SH-SY5Y (cell line): ENCODE results near the gene CLCNKB.

Experiments
- GATA2 ChIP-seq: IDR thresholded peaks from 2 replicates; pipeline ENCODE4 v1.6.1; 2011; ENCODE audit warnings: mild to moderate bottlenecking, low read depth, low read length
- GATA3 ChIP-seq: IDR thresholded peaks from 2 replicates; pipeline ENCODE4 v1.6.1; 2011; ENCODE audit warnings: low read depth, mild to moderate bottlenecking, low read length, moderate library complexity

DNA sequence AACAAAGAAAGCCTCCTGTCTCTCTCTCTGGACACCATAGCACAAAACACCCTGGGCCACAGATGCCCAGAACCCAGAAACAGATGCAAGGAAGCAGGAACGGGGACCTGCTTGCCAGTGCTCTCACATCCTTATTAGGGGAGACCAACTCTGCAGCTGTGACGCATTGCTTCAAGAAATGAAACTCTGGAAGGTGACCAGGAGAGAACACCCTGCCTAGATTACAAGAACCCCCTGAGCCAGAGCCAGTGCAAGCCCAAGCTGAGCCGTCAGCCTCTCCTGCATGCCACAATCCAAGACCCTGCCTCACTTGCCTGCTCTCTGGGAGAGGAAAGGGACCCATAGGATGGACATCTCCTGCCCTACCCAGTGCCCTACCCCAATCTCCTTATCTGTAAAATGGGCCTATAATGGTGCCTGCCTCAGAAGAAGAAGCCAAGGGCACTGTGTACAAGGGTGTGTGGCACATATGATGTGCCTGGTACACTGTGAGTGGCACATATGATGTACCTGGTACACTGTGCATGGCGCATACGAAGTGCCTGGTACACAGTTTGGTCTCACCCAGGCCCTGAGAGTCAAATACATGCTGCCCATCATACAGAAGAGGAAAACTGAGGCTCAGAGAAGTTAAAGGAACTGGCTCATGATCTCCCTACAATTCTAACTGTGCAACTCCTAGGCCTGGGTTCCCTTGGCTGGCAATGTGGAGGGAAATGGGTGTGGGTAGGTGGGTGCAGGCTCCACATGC, 46.7 kb downstream of the CLCNKB start:
- TF ChIP-seq GATA2 (no peak), GATA3 (no peak)
